ENCODE results near the gene PRKD3.

PRKD3 gene

DNA sequence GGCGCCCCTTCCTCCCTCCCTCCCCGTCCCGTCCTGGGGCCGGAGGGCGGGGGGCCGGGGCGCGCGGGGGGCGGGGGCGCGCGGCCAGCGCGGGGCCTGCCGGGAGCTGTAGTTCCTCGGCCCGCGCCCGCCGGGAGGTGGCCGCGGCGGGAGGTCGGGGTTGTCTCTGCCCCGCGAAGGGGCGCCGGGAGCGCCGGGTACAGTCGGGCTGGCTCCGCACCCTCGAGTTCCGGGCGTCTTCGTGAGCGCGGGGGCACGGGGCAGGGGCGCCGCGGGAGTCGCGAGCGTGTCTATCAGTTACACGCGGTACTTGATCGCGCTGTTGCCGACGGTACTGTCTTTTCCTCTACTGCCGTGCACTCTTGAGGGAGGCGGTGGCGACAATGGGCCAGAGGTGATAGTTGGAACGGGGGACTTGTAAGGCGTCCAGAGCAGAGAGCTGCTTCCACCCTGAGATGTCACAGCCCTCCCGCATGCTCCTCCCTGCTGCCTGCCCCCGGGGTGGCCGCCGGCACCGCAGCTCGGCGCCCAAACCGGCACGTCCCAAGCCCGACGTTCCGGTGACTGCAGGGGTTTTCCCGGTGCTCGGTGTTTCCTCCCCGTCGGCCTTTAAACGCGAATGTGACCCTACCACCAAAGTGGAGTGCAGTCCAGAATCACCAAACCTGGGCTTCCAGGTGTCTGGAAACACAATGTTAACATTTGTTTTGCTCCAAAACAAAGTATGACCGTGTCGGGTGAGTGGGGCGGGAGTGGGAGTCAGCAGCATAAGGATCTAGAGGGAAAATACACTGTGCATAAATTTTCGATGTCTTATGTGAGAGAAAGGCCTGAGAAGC lies at the start of gene PRKD3:
TSS of gene PRKD3 (minus strand) at position 48 of the 839 bp plus-strand sequence. CDS start 8,309 bp downstream, outside the sequence.
- DNase-seq: peak; percentile 44

DNA sequence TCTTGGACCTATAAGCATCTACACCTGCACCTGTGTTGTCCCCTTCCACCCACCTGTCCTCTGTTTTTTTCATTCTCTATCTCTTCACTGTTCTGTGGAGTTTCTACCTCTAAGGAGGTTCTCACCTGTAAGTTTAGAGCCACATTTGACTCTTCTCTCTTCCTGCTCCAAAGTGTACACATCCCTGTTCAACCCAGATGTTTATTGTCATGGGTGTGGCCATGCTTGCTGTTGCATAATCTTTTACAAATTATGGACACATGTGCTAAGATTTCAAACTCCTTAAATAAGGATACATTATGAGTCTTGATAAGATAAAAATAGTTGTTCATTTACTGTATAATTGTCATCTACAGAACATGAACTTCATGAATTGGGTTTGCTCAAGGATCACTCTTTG lies 47.4 kb upstream of the PRKD3 start:
- DNase-seq: no peak

DNA sequence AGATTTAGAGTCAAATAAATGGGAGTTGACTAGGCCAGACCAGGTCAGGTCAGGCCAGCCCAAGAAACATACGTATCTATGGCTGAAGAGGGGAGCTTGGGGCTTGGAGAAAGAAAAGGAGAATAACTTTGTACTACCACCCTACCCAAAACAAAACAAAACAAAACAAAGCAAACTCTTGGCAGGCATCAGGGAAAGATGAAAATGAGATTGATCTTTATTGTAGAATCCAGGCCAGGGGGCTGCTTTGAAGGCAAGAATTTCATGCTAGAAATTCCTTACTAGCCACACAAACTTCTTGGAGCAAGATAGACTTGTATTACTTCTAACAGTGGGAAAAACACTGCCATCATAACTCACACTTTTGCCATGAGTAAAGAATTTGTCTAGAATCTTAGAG lies 46.0 kb upstream of the PRKD3 start:
- DNase-seq: no peak

DNA sequence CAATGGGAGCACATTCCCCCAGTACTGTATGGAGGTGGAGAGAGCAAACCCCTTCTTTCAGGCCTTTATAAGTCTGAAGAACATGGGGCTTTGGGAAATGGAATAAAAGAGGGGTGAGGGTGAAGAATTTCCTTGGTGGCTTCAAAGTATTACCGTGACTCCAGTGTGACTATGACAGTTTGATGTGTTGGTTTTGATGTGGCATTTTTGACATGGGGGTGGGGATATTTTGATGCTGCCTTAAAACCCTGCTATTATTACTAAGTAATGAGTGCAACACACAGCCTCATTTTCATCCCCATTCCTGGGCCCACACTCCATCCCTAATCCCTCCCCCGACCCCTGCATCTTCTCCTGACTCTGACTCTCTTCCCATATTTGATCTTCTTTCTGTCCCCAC lies 43.4 kb upstream of the PRKD3 start:
- DNase-seq: no peak

GRCh38 chr2:37367310-37367709 lies 42.7 kb upstream of the PRKD3 start:
- DNase-seq: no peak

- DNase-seq: no peak
Measured at GRCh38 chr2:37366773-37367172, 42.1 kb upstream of the PRKD3 start.

DNA sequence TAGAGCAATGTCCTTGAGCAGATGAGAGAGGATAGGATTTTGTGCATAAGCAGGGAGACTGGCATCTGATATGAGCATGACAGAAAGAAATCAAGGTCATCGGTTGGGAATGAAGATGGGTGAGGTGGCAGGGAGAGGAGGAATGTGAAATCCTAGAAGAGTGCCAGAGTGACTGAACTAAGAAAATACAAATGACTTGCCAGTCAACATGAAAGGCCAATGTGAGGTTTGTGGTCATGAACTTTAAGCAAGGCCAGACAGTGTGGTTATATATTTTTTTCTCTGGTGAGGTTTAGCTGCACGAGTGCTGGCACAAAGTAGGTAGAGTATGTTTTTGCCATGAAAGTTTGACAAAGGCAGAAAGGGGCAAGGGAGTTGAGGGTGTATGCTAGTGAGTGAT lies 41.0 kb upstream of the PRKD3 start:
- DNase-seq: no peak

DNA sequence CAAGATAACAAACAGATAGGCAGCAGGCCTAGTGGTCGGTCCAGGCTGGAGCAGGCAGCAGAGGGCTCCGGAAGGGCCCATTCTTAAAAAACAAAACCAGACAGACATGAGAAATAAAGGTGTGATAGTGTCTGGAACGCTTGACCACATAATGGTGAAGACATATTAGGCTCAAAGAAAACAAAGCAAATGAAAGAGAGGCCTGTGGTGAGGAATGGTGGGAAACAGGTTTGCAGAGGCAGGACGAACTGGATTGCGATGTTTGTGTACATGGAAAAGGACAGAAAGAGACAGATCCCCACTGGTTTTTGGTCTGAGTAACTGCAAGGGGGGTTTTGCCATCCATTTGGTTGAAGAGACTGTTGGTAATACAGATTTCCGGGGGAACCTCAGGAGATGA lies 39.7 kb upstream of the PRKD3 start:
- no peak for DNase-seq

DNA sequence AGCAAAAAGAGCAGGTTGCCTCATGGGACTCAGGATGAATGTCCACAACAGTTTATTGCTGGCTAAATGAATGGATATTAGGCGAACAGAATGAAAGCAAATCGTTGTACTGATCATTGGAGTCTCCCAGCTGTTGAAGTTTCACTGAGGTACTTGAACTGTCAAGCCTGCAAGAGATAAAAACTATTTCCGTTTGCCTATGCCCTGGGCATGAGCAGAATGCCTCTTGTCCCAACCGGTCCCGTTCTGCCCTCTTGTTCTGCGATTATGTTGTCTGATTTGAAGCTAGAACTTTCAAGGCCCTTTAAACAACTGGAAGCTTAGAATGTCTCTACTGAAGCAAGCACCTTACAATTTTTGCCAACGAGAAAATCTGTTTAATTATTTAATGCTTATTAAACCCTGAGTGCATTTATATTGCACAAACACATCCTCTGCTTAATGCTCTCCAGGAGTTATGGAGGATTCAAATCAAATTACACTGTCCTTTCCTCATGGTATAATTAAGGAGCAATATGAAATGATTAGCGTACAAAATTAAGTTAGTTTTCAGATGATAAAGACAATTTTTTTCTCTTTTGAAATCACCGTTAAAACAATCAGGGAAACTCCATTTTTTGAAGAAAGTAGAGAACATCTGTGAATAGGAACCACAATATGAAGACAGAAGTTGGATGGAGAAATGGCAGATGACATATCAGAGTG lies 37.5 kb upstream of the PRKD3 start:
- DNase-seq: no peak

- no peak for DNase-seq
Measured at GRCh38 chr2:37361216-37361815, 36.7 kb upstream of the PRKD3 start.

DNA sequence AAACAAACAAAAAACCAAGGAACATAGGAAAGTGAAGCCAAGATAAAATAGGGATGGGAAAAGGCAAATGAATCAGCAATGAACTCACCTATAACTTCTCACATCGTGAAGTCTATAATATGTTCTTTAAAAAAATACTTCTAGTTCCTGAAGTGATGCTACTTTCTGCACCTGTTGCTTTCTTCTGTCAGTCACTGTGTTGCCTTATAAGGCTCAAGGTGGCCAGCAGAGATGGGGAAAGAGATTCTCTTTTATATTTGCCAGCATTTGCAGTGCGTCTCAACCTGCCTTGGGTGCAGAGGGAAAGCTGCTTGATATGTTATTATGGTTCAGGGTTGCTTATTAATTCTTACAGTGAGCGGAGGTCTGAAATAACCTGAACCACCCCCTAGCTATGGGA lies 33.8 kb upstream of the PRKD3 start:
- DNase-seq: no peak

DNA sequence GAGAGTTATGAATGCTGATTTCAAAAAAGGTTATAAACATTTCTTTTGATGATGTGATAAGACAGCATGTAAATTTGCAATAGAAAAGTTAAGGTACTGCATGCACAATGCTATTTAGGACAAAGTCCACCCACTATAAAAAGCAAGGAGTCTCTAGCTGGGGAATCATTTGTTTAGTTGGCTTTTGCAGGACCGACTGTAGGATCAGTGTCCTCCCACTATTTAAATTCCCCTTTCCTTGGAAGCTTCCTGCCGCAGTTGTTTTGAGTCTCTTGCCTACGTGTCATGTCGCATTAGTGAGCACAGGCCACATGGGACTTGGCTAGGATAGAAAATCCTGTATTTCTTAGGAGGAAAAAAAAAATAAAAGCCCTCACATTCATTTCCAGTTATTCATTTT lies 32.9 kb upstream of the PRKD3 start:
- no peak for DNase-seq

GRCh38 chr2:37357069-37357468 lies 32.4 kb upstream of the PRKD3 start:
- peak; percentile 31 for DNase-seq

DNA sequence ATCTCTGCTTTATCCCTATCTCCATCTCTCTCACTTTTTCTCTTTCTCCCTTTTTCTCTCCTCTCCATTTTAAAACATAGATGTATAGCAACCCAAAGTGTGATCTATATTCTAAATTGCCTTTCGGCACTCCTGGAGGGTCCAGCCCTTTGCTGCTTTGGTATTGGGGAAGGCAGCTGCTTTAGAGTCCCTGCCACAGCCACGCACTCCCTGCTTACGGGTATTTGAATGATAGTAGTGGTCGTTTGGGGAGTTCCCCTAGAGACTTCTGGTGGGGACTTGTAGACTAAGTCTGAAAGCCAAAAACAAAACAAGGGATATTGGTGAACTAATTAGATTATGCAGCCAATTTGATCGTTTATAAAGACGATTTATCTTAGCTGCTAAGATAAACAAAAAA lies 31.7 kb upstream of the PRKD3 start:
- DNase-seq: no peak

DNA sequence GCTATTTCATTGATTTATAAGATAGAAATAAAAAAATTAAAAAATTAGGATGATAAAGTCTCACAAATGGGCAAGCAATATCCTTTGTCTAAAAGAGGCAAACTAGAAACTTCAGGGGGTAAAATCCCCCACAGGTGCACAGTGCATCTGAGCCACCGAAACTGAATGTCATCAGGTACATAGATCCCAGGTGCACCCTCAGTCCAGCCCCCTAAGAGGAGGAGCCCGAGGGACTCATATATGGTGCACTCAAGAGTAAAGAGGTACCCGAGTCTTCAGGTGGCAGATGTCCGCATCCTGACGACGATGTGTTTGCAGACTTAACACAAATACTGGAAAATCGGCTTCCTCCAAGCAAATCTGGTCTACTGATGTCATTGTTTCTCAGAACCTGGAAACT lies 31.1 kb upstream of the PRKD3 start:
- DNase-seq: no peak

DNA sequence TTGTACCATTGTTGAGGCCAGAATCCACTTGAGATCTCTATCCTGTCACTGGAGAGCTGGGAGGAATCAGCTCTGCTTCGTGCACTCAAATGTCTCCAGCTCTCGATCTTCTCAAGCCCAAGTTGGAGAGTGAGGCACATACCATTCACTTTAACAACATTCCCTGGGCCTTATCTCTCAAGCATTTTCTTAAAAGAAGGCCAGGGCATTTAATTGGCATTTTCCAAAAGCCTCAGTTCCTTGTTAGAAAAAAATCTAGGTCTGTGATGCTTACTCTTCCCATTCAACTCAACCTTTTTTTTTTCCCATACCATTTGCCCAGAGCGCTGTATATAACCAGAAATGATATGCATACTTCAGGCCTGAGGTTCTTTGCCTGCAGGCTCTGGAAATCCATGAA lies 29.9 kb upstream of the PRKD3 start:
- DNase-seq: no peak

DNA sequence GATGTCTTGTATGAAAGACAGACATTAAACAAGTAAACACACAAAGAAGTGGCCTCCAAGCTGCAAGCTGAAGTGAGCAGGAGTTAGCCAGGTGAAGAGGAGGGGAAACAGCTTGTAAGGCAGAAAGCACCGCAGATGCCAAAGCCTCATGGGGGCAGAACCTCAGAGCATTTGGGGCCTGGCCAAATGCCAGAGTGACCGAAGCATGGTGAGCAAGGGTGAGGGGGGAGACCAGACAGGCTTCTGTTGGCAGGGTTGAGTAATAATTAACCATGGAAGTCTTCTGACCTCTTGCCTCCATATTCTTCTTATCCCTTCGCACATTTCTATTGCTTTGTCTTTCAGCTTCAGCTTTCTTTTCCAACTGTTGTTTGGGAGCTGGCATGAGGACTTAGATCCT lies 25.4 kb upstream of the PRKD3 start:
- DNase-seq: no peak

DNA sequence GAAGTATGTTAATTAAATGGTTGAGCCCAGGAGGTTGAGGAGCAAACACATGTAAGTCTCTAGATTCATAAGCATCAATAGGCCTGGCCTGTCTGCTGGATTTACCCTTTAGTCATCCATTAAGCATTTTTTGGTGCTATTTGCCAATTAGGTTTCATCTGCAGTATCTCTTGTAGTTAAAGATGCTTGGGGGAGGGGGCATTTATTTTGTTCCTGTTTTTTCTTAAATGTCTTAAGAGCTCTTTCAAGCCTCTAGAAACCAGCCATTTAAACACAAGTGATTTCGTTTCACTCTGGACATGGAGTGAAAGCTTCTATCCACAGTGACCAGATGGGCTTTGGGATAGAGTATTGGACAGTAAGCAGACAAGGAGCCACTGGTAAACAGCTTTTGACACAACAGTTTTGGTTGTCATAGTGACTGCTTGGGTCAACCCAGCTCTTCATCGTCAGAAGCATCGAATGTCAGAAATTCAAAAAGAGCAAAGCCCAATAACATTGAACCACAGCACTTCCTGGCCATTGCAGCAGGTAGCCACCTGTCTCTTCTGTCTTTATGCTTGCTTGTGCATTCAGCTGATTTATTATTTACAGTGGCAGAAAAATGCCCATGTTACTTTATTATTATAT lies 24.7 kb upstream of the PRKD3 start:
- DNase-seq: no peak

DNA sequence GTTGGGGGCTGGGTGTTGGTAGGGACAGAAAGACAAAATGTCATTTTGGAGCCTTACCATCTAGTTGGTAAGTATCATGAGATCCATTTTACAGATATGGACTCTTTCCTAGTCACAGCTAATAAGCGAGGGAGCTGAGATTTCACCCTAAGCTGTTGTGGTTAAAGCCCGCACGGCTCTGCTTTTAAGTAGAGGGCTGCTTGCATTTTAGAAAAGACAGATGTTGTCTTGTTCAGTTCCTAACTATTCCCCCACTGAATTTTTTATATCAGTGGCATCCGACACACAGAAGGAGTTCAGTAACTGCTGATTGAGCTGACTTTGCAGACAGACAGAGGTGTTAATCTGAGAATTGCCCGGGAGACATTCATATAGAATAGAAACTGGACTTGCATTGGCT lies 23.5 kb upstream of the PRKD3 start:
- no peak for DNase-seq

- peak; percentile 17 for DNase-seq
Measured at GRCh38 chr2:37344453-37345361, 20.1 kb upstream of the PRKD3 start, which contains the start of gene QPCT. Gene QPCT, plus strand, starts transcription at chr2:37344630. Its CDS starts 102 bp downstream, at chr2:37344732.

GRCh38 chr2:37343537-37344434 lies 19.2 kb upstream of the PRKD3 start:
- peak; percentile 28 for DNase-seq
